ENCODE measurements around the gene CALD1. TPM values are rescaled to one million over a fixed set of nuclear protein-coding genes. Genes with fewer than 3 reads are reported as not detected.

The CALD1 gene
- total RNA-seq, 3 donors from 2014 or later, result 252 to 335 (median 266) TPM

GRCh38 chr7:134834689-134835462, 55.4 kb downstream of the CALD1 start:
- no peak for TF ChIP-seq POLR2AphosphoS5 (IDR thresholded peaks at IDR 0.05)
- no peak for TF ChIP-seq POLR2A (IDR thresholded peaks at IDR 0.05)
- TF ChIP-seq, protein P1, sequence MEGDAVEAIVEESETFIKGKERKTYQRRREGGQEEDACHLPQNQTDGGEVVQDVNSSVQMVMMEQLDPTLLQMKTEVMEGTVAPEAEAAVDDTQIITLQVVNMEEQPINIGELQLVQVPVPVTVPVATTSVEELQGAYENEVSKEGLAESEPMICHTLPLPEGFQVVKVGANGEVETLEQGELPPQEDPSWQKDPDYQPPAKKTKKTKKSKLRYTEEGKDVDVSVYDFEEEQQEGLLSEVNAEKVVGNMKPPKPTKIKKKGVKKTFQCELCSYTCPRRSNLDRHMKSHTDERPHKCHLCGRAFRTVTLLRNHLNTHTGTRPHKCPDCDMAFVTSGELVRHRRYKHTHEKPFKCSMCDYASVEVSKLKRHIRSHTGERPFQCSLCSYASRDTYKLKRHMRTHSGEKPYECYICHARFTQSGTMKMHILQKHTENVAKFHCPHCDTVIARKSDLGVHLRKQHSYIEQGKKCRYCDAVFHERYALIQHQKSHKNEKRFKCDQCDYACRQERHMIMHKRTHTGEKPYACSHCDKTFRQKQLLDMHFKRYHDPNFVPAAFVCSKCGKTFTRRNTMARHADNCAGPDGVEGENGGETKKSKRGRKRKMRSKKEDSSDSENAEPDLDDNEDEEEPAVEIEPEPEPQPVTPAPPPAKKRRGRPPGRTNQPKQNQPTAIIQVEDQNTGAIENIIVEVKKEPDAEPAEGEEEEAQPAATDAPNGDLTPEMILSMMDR (IDR thresholded peaks at IDR 0.05), result no peak
- intact Hi-C loops (cut with DNase I; ENCODE audit: low total_unique reads), result no loop called here
- peak overlapping the region in 1 of 3 donors; percentile 15 for H3K4me3 ChIP-seq
- H3K4me1 ChIP-seq, result no peaks in the 10 kb centered on the region
- no peak for DNase-seq (ENCODE audit: low spot score in 2 of 2)
- no peaks in the 10 kb centered on the region for H3K9me3 ChIP-seq
- no peaks in the 10 kb centered on the region for H3K36me3 ChIP-seq
- H3K27ac ChIP-seq, result peak overlapping the region; percentile 64 to 71
- H3K27me3 ChIP-seq, result no peaks in the 10 kb centered on the region

DNA sequence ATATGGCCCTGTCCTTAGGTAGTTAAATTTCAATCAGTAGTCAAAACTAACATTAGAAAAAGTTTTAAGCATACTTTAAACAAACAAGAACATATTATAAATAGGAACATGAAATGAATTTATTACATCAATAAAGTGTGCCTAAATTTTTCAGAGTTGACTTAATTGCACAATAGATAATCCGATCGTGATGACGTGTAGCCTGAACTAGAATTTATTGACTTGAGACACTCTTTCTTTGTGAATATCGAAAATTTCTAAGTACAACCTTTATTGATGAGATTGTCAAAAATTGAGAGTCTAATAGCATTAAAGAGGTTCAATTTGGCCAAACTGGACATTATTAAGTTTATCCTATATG, 56.0 kb downstream of the CALD1 start:
- no peaks in the 10 kb centered on the region for H3K9me3 ChIP-seq
- no peaks in the 10 kb centered on the region for H3K36me3 ChIP-seq
- no peaks in the 10 kb centered on the region for H3K4me1 ChIP-seq
- no peak for DNase-seq (ENCODE audit: low spot score in 2 of 2)
- peak overlapping the region; percentile 64 to 71 for H3K27ac ChIP-seq
- peak overlapping the region in 1 of 3 donors; percentile 15 for H3K4me3 ChIP-seq
- H3K27me3 ChIP-seq, result no peaks in the 10 kb centered on the region
- no peak for TF ChIP-seq POLR2AphosphoS5 (IDR thresholded peaks at IDR 0.05)
- TF ChIP-seq POLR2A (IDR thresholded peaks at IDR 0.05), result no peak
- TF ChIP-seq, protein P1 (IDR thresholded peaks at IDR 0.05), result no peak
- intact Hi-C loops (cut with DNase I; ENCODE audit: low total_unique reads), result no loop called here

- no peaks in the 10 kb centered on the region for H3K4me1 ChIP-seq
- no peaks in the 10 kb centered on the region for H3K36me3 ChIP-seq
- H3K9me3 ChIP-seq, result no peaks in the 10 kb centered on the region
- intact Hi-C loops (cut with DNase I; ENCODE audit: low total_unique reads), result no loop called here
- H3K27me3 ChIP-seq, result no peaks in the 10 kb centered on the region
- no peak for TF ChIP-seq POLR2A (IDR thresholded peaks at IDR 0.05)
- TF ChIP-seq POLR2AphosphoS5 (IDR thresholded peaks at IDR 0.05), result no peak
- TF ChIP-seq, protein P1 (IDR thresholded peaks at IDR 0.05), result no peak
- H3K27ac ChIP-seq, result peak overlapping the region; percentile 58 to 64
- H3K4me3 ChIP-seq, result no peak overlapping the region
- DNase-seq (ENCODE audit: low spot score in 2 of 2), result no peak
Observed at GRCh38 chr7:134836447-134836846, 57.0 kb downstream of the CALD1 start.

DNA sequence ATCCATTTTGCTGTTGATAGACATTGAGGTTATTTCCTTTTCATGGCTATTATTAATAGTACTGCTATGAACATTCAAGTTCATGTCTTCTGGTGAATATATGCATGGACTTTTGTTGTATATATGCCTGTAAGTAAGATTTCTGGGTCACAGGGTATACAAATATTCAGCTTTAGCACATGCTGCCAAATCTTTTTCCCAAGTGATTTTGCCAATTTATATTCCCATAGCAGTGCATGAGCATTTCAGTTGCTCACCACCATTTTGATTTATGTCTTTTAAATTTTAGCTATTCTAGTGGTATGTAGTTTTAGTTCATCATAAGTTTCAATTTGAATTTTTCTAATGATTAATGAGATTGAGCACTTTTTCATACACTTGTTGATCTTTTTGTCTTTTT, 59.9 kb downstream of the CALD1 start:
- no peak for DNase-seq (ENCODE audit: low spot score in 2 of 2)
- intact Hi-C loops (cut with DNase I; ENCODE audit: low total_unique reads), result no loop called here
- Histone ChIP-seq H3K27ac (no peak overlapping the region), H3K4me3 (no peak overlapping the region), H3K9me3 (no peaks in the 10 kb centered on the region), H3K36me3 (no peaks in the 10 kb centered on the region), H3K27me3 (no peaks in the 10 kb centered on the region), H3K4me1 (no peaks in the 10 kb centered on the region)
- TF ChIP-seq, protein P1 (IDR thresholded peaks at IDR 0.05), result no peak
- no peak for TF ChIP-seq POLR2A (IDR thresholded peaks at IDR 0.05)
- no peak for TF ChIP-seq POLR2AphosphoS5 (IDR thresholded peaks at IDR 0.05)

- Histone ChIP-seq H3K27ac (peak overlapping the region; percentile 57 to 60), H3K4me1 (no peaks in the 10 kb centered on the region), H3K9me3 (no peaks in the 10 kb centered on the region), H3K36me3 (no peaks in the 10 kb centered on the region), H3K27me3 (no peaks in the 10 kb centered on the region), H3K4me3 (no peak overlapping the region)
- intact Hi-C loops (cut with DNase I; ENCODE audit: low total_unique reads), result no loop called here
- no peak for DNase-seq (ENCODE audit: low spot score in 2 of 2)
- TF ChIP-seq, protein P1 (IDR thresholded peaks at IDR 0.05), result no peak
- TF ChIP-seq POLR2AphosphoS5 (IDR thresholded peaks at IDR 0.05) (no peak), POLR2A (IDR thresholded peaks at IDR 0.05) (no peak)
Observed at GRCh38 chr7:134842062-134842461, 62.6 kb downstream of the CALD1 start.
